K562 (cell line): ENCODE results near the gene SCNN1B. TPM values are rescaled to one million over a fixed set of nuclear protein-coding genes. Genes with fewer than 3 reads are reported as not detected.

ENCODE experiments used
- CXXC5 ChIP-seq: fragments of 250-450 bp; sonication (Bioruptor Pico); IDR thresholded peaks from 2 replicates; pipeline ENCODE4 v1.8.0; 2022; ENCODE audit warnings: inconsistent platforms, mild to moderate bottlenecking, moderate library complexity
- ESRRB ChIP-seq: fragments of 250-450 bp; sonication (Bioruptor Pico); IDR thresholded peaks from 2 replicates; pipeline ENCODE4 v1.5.0; 2020; ENCODE audit warnings: mild to moderate bottlenecking, moderate library complexity, borderline replicate concordance
- FOXP1 ChIP-seq: sonication (generic); formaldehyde crosslinking; IDR thresholded peaks from 2 replicates; pipeline ENCODE4 v1.8.0; 2022; ENCODE audit warnings: mild to moderate bottlenecking, missing genetic modification reagents
- GATAD2A ChIP-seq: fragments of 450-650 bp; IDR thresholded peaks from 2 replicates; pipeline ENCODE4 v1.6.1; 2017
- RERE ChIP-seq: sonication (generic); formaldehyde crosslinking; IDR thresholded peaks from 2 replicates; pipeline ENCODE4 v1.8.0; 2023; ENCODE audit warnings: missing genetic modification reagents, mild to moderate bottlenecking, borderline replicate concordance
- RNF2 ChIP-seq: sonication (generic); IDR thresholded peaks from 2 replicates; pipeline ENCODE4 v1.6.1; 2016
- TEAD4 ChIP-seq, 2 experiments: sonication (generic) in 1 of 2; formaldehyde crosslinking in 1 of 2; IDR thresholded peaks; 2 replicates each; pipeline versions ENCODE4 v1.6.1 to v1.8.0; 2012 to 2022; ENCODE audit warnings: borderline replicate concordance in 1 of 2, inconsistent platforms in 1 of 2, low read length in 1 of 2, mild to moderate bottlenecking in 1 of 2, missing genetic modification reagents in 1 of 2
- polyA plus RNA-seq, 8 experiments: library from polyadenylated mRNA; depleted of rRNA in 4 of 8; stranded (reverse) in 5 of 8; unstranded in 3 of 8; fragments of >200 nt; fragmentation: Nextera tagmentation in 2 of 8; fragmentation: Illumina TruSeq in 1 of 8; extraction: Ambion mirVana in 2 of 8; extraction: Trizol in 1 of 8; gene quantifications; 2 replicates each; pipeline versions ENCODE4 v1.2.1 to v1.2.3, GENCODE V29; 2011 to 2014; ENCODE audit warnings: inconsistent platforms in 1 of 8, missing spikeins in 1 of 8
- total RNA-seq, 7 experiments: library from RNA; depleted of rRNA in 6 of 7; stranded (reverse); fragments of >200 nt in 6 of 7; fragmentation: Illumina TruSeq in 2 of 7; extraction: Trizol in 2 of 7; gene quantifications; 2 replicates each; pipeline versions ENCODE4 v1.2.1 to v1.2.3, GENCODE V29; 2011 to 2021; ENCODE audit warnings: low replicate concordance in 1 of 7

SCNN1B gene
- total and polyA plus RNA-seq, 9 of the 15 experiments (the other 6 are each of a cell fraction or from before 2014, with no cell fraction given): not detected

GRCh38 chr16:23254338-23254737, 47.8 kb upstream of the SCNN1B start (continued):
- no peak for TF ChIP-seq RERE
- TF ChIP-seq ESRRB (CRISPR knock-in tag): no peak
- no peak for TF ChIP-seq CXXC5
- no peak for TF ChIP-seq FOXP1 (CRISPR knock-in tag)
- TF ChIP-seq GATAD2A: no peak
- TF ChIP-seq RNF2: no peak
- no peak for TF ChIP-seq TEAD4 (IDR thresholded peaks at IDR 0.05; ENCODE audit: low read length)
- TF ChIP-seq TEAD4 (CRISPR knock-in tag; IDR thresholded peaks at IDR 0.05; ENCODE audit: borderline replicate concordance): no peak
